Adrenal gland (tissue), 5 donors: Measurements from ENCODE around the gene DPP6.

Experiments used
- CTCF ChIP-seq, 6 experiments: fragments of 450-650 bp in 4 of 6; fragments of 200-600 bp in 2 of 6; sonication (generic) in 1 of 6; IDR thresholded peaks; 1 replicate in 5 of 6; 2 replicates in 1 of 6; pipeline versions ENCODE4 v1.5.1 to v1.8.0; 2016 to 2021; ENCODE audit warnings: antibody characterized with exemption in 6 of 6, mild to moderate bottlenecking in 2 of 6, moderate library complexity in 1 of 6
- POLR2A ChIP-seq, 2 donors: fragments of 450-650 bp; IDR thresholded peaks; one replicate each; pipeline ENCODE4 v1.6.1; 2017; ENCODE audit warnings: antibody characterized with exemption in 2 of 2, mild to moderate bottlenecking in 2 of 2, moderate library complexity in 1 of 2
- donor health status: DM: no; HTN: no; CAD: no.

- no peak for TF ChIP-seq CTCF (IDR thresholded peaks at IDR 0.05)
- TF ChIP-seq POLR2A (IDR thresholded peaks at IDR 0.05): no peak
Observed at GRCh38 chr7:154569916-154570315, 517.7 kb downstream of the DPP6 start.
